Psoas muscle (tissue), 8 donors: ENCODE measurements around the gene PIAS4. TPM values are rescaled to one million over a fixed set of nuclear protein-coding genes. Genes with fewer than 3 reads are reported as not detected.

Experiments
- ATAC-seq, 4 donors: fragments of 200-7000 bp; cut with Tn5 transposase; one replicate each; pipeline ENCODE4 v1.9.1; 2020; ENCODE audit warnings: moderate library complexity in 3 of 4, mild to moderate bottlenecking in 2 of 4
- DNase-seq, 2 donors: peaks; one replicate each; pipeline ENCODE4 v3.0.0-alpha.2; 2020
- H3K27ac ChIP-seq: fragments of 200-600 bp; one replicate; pipeline ENCODE4 v1.8.0; 2022
- H3K27me3 ChIP-seq, 3 donors: fragments of 200-600 bp in 1 of 3; one replicate each; pipeline versions ENCODE4 v1.6.1 to v1.8.0; 2013 to 2022; ENCODE audit warnings: low read length in 2 of 3, mild to moderate bottlenecking in 2 of 3, moderate library complexity in 1 of 3; ENCODE audit not compliant: insufficient read depth in 3 of 3
- H3K36me3 ChIP-seq, 2 donors: fragments of 200-600 bp in 1 of 2; one replicate each; pipeline versions ENCODE4 v1.6.1 to v1.8.0; 2013 to 2022; ENCODE audit warnings: low read depth in 1 of 2, mild to moderate bottlenecking in 1 of 2, moderate library complexity in 1 of 2; ENCODE audit not compliant: insufficient read depth in 1 of 2
- H3K4me1 ChIP-seq: fragments of 200-600 bp; one replicate; pipeline ENCODE4 v1.8.0; 2022
- H3K4me3 ChIP-seq: fragments of 200-600 bp; one replicate; pipeline ENCODE4 v1.8.0; 2022; ENCODE audit warnings: mild to moderate bottlenecking
- H3K9me3 ChIP-seq: fragments of 200-600 bp; one replicate; pipeline ENCODE4 v1.8.0; 2022
- CTCF ChIP-seq: fragments of 200-600 bp; IDR thresholded peaks from one replicate; pipeline ENCODE4 v1.8.0; 2022; ENCODE audit warnings: antibody characterized with exemption
- WGBS, 3 donors: extraction: QIAGEN DNeasy Blood & Tissue Kit; methylation state at CpG; one replicate each; pipeline versions ENCODE4 v1.1.6 to v1.1.7; 2013; 5-methylcytosine and 5-hydroxymethylcytosine counted together
- intact Hi-C, 2 donors: fragments of 100-400 bp; cut with DNase I; formaldehyde crosslinking; loops; one replicate each; pipeline versions ENCODE4 v1.11.0 to v1.14.2; 2022
- polyA plus RNA-seq, 3 donors: library from polyadenylated mRNA; stranded (reverse); fragments of 200-250 nt; gene quantifications; one replicate each; pipeline ENCODE4 v1.2.3, GENCODE V29; 2013
- total RNA-seq, 4 donors: library from RNA; stranded (reverse); fragmentation: NEBNext Ultra II Directional in 2 of 4; extraction: Animal tissue kit (Norgen Biotek cat#: 25700) in 2 of 4; gene quantifications; one replicate each; pipeline versions ENCODE4 v1.2.1 to v1.2.4, GENCODE V29; 2021 to 2023
- donor health status: healthy with polysubstance abuse.
- donor health status: DM: no; HTN: no; CAD: no; lungs with moderate emphysema.
- donor health status: Bipolar disorder and iron deficiency.
- donor health status: healthy.
- donor health status: DM: yes; HTN: yes; CAD: no.
- donor health status: DM: no; HTN: no; CAD: no.
- donor health status: DM: no; HTN: no; CAD: no.
- donor health status: DM: yes; HTN: yes; CAD: no.

The PIAS4 gene
- total and polyA plus RNA-seq, 7 donors: 12.7 to 27.2 (median 15.1) TPM

- TF ChIP-seq CTCF: no peak
- Histone ChIP-seq H3K9me3 (no peaks in the 10 kb centered on the region), H3K27ac (no peak overlapping the region), H3K36me3 (peaks cover 0 to 34% of the 10 kb centered on the region in 2 donors), H3K4me1 (no peaks in the 10 kb centered on the region), H3K27me3 (no peaks in the 10 kb centered on the region), H3K4me3 (no peak overlapping the region)
- WGBS, 3 donors: 81 to 88% (median 82%) methylated on average over 13 to 14 of the region's 14 CpGs
- intact Hi-C loops: no loop called here
- no peak for DNase-seq
- ATAC-seq: peak; percentile 5 to 21 (median 16)
Measured at GRCh38 chr19:4042064-4042730, 34.7 kb downstream of the PIAS4 start.

GRCh38 chr19:4042731-4043082 is 35.2 kb downstream of the PIAS4 start:
- DNase-seq (no peak), ATAC-seq (peak; percentile 12 to 24 (median 16))
- TF ChIP-seq CTCF: no peak
- Histone ChIP-seq H3K4me3 (no peak overlapping the region), H3K4me1 (no peaks in the 10 kb centered on the region), H3K27ac (no peak overlapping the region), H3K9me3 (no peaks in the 10 kb centered on the region), H3K27me3 (no peaks in the 10 kb centered on the region), H3K36me3 (peaks cover 0 to 34% of the 10 kb centered on the region in 2 donors)
- intact Hi-C loops: no loop called here
- 69 to 81% (median 70%) methylated on average over 11 to 14 of the region's 14 CpGs for WGBS, 3 donors

GRCh38 chr19:4043401-4043800 is 35.9 kb downstream of the PIAS4 start:
- ATAC-seq: no peak

GRCh38 chr19:4043966-4044715 is 36.6 kb downstream of the PIAS4 start:
- peaks cover 8% of the 10 kb centered on the region for H3K4me1 ChIP-seq
- H3K27me3 ChIP-seq: no peaks in the 10 kb centered on the region
- DNase-seq (no peak), ATAC-seq (no peak)
- no peaks in the 10 kb centered on the region for H3K9me3 ChIP-seq
- H3K36me3 ChIP-seq: peaks cover 0 to 30% of the 10 kb centered on the region in 2 donors
- H3K27ac ChIP-seq: no peak overlapping the region
- intact Hi-C loops: no loop called here
- no peak overlapping the region for H3K4me3 ChIP-seq
- WGBS, 3 donors: 89 to 90% (median 89%) methylated on average over 31 of the region's 31 CpGs
- no peak for TF ChIP-seq CTCF

More at GRCh38 chr19:4043401-4043800, 35.9 kb downstream of the PIAS4 start:
- H3K36me3 ChIP-seq: peaks cover 0 to 34% of the 10 kb centered on the region in 2 donors
- H3K4me1 ChIP-seq: peaks cover 2% of the 10 kb centered on the region
- DNase-seq: no peak
- 76 to 83% (median 81%) methylated on average over 11 of the region's 11 CpGs for WGBS, 3 donors
- H3K27ac ChIP-seq: no peak overlapping the region
- no peak for TF ChIP-seq CTCF
- H3K4me3 ChIP-seq: no peak overlapping the region
- intact Hi-C loops: no loop called here
- no peaks in the 10 kb centered on the region for H3K27me3 ChIP-seq
- H3K9me3 ChIP-seq: no peaks in the 10 kb centered on the region
